EH (cell line): Measurements from ENCODE around the gene ARMC10.
"Not testable (repeated sequence)": the region's sequence is repeated elsewhere in the genome, so short reads cannot be mapped to it uniquely, and the experiment has no call there.

Experiments
- DNase-seq: peaks from one replicate; pipeline ENCODE4 v3.0.0-alpha.2; 2015; ENCODE audit warnings: low read depth

Gene ARMC10

GRCh38 chr7:103074519-103075336, at the start of gene ARMC10, which contains the start of gene FBXL13:
Gene ARMC10, plus strand, starts transcription at chr7:103075140. Its CDS starts 133 bp downstream, at chr7:103075273.
Gene FBXL13, minus strand, starts transcription at chr7:103074796.
- DNase-seq = peak; percentile 90

GRCh38 chr7:103025341-103025740, 49.6 kb upstream of the ARMC10 start:
- no peak for DNase-seq

GRCh38 chr7:103031024-103031423, 43.9 kb upstream of the ARMC10 start:
- DNase-seq = no peak

- DNase-seq = peak; percentile 32
Observed at GRCh38 chr7:103031781-103032180, 43.2 kb upstream of the ARMC10 start.

GRCh38 chr7:103034318-103034717, 40.6 kb upstream of the ARMC10 start:
- DNase-seq = not testable (repeated sequence)

- DNase-seq = no peak
Observed at GRCh38 chr7:103037476-103037822, 37.5 kb upstream of the ARMC10 start.

GRCh38 chr7:103037823-103038739, 36.9 kb upstream of the ARMC10 start:
- not testable (repeated sequence) for DNase-seq

- DNase-seq = not testable (repeated sequence)
Observed at GRCh38 chr7:103041815-103042214, 33.1 kb upstream of the ARMC10 start.

- DNase-seq = no peak
Observed at GRCh38 chr7:103048833-103049232, 26.1 kb upstream of the ARMC10 start.

- no peak for DNase-seq
Observed at GRCh38 chr7:103051519-103051918, 23.4 kb upstream of the ARMC10 start.

GRCh38 chr7:103056006-103056405, 18.9 kb upstream of the ARMC10 start:
- not testable (repeated sequence) for DNase-seq

- DNase-seq = no peak
Observed at GRCh38 chr7:103058122-103058521, 16.8 kb upstream of the ARMC10 start.

GRCh38 chr7:103059471-103059870, 15.5 kb upstream of the ARMC10 start:
- DNase-seq = no peak

GRCh38 chr7:103063895-103064294, 11.0 kb upstream of the ARMC10 start:
- DNase-seq = no peak

GRCh38 chr7:103065667-103066066, 9.3 kb upstream of the ARMC10 start:
- peak; percentile 49 for DNase-seq

- DNase-seq = no peak
Observed at GRCh38 chr7:103068414-103069403, 6.2 kb upstream of the ARMC10 start.

GRCh38 chr7:103071000-103071399, 3.9 kb upstream of the ARMC10 start:
- no peak for DNase-seq

- DNase-seq = peak; percentile 27
Observed at GRCh38 chr7:103073989-103074518, 886 bp upstream of the ARMC10 start.

- peak; percentile 55 for DNase-seq
Observed at GRCh38 chr7:103075337-103075918, 488 bp downstream of the ARMC10 start.

GRCh38 chr7:103076764-103077163, 1.8 kb downstream of the ARMC10 start:
- no peak for DNase-seq

GRCh38 chr7:103077318-103077717, 2.4 kb downstream of the ARMC10 start:
- DNase-seq = no peak
